HG03064 (cell line): ENCODE measurements around the gene IGFL2.
"Not testable (repeated sequence)": the region's sequence is repeated elsewhere in the genome, so short reads cannot be mapped to it uniquely, and the experiment has no call there.

Experiments
- ATAC-seq: cut with Tn5 transposase; IDR thresholded peaks from one replicate; pipeline ENCODE4 v1.9.1; 2021; ENCODE audit warnings: low read depth; ENCODE audit not compliant: unreplicated experiment

IGFL2 gene

DNA sequence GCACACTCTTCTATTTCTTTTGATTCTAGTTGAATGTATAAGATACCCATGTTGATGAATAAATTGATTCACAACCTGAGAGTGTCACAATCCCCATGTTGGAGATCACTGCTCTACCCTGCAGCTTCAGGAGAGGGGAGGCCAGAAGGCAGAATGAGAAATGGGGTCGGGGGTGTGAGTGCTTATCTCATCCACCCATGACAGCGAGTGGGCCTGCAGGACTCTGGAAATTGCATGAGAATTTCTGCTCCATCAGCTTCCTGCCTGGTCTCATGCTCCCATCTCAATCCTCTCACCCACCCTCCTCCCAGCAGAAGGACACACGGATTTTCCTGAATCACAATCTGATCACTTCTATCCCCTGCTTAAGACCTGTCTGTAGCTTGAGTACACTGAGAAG lies 58.6 kb downstream of the IGFL2 start:
- no peak for ATAC-seq

DNA sequence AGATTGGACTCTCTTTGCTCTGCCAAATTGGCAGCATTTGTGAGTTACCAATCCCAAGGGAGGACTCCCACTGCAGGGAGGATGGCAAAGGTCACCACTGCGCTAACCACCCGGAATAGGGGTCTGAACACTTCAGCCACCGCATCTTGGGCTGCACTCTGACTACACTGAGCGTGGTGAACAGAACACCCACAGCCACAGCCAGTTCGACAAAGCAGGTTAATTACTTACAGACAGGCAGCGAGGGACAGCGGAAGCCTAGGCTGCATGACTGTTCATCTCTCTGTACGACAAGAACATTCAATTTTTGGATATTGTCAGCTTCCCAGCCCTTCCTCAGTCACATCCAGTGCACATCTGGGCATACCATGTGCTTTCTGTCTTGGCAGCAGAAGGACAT lies 59.8 kb downstream of the IGFL2 start:
- not testable (repeated sequence) for ATAC-seq

DNA sequence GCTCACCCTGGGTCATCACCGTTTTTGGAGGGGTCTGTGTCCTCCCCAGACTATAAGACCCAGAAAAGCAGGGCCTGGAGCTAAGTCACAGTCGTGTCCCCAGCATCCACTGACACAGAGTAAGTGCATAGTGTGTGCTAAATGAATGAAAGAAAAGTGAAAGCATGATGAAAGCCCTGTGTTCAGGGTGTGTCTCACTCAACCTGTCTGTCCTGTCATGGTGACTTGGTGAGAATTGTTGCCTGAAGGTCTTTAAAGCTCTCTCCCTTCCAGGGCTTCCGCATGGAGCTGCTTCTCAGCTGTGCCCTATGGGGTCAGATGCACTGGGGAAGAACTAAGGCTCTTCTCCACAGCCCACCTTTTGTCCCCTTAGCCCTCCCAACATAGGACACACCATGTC lies 61.0 kb downstream of the IGFL2 start:
- no peak for ATAC-seq

DNA sequence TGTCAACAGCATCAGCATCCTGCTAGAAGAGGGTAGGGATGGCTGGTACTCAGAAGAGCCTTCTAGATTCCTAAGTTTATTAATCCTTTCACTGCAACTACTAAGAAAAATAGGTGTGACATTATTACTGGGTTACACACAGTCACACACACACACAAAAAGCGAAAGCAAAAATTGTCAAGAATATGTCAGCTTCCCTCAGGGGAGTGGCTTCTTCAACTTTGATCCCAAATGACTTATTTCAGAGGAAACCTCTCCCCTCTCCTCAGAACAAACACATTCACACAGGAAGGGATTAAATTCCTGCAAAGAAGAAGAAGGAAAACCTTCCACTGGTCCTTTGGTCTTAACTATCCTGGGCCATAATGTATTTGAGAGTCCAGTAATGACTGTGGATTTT lies 61.4 kb downstream of the IGFL2 start:
- ATAC-seq, result no peak

DNA sequence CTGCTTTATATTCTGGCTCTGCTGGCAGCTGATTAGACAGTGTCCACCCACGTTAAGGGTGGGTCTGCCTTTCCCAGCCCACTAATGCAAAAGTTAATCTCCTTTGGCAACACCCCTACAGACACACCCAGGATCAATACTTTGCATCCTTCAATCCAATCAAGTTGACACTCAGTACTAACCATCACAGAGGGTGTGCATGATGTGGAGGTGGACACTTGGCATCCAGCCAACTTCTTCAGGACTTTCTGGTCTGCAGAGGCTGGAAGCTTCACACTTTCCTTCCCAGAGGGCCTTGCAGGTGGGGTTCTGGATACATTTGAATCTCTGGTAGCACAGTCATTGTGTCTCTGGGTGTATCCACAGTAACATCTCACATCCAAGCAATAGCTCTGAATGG lies 62.6 kb downstream of the IGFL2 start:
- no peak for ATAC-seq
